ENCODE results near the gene SND1. TPM values are rescaled to one million over a fixed set of nuclear protein-coding genes. Genes with fewer than 3 reads are reported as not detected.

The SND1 gene
- total and polyA plus RNA-seq, 2 donors (not counting 3 experiments of a cell fraction or from before 2014, with no cell fraction given), result 116 to 249 TPM

DNA sequence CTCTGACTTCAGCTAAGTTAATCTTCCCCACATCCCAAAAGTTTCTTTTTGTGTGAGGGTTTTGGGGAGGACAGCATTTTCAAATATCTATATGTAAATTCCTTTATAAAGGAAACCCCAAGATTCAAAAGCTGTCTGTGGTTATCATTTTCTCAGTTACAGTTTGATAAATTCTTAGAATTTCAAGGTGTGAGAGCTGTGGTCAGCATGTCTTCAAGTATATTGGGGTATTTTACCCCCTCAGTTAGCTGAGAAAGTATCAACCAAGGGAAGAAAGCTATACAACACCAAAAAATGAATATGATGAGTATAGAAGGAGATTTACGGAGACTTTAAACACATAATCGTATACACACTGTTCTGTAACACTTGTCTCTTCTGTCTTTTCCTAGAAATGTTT is 109.2 kb downstream of the SND1 start:
- H3K9ac ChIP-seq (replicated peaks; ENCODE audit: extremely low read depth, insufficient read depth, low read length), result no peak overlapping the region
- peaks cover 68% of the 10 kb centered on the region for H3K79me2 ChIP-seq (ENCODE audit: control insufficient read depth, insufficient read depth, low read length)
- H3K4me2 ChIP-seq (ENCODE audit: insufficient read depth, low read length), result no peak overlapping the region
- no peak overlapping the region for H3K27ac ChIP-seq (ENCODE audit: insufficient read depth, low read depth, low read length)
- intact Hi-C loops (cut with micrococcal nuclease) (no loop called here), dilution Hi-C loops (cut with MboI; ENCODE audit: extremely low pct_ligation_motif_present, low sequenced_read_pairs) (no loop called here)
- ChIA-PET POLR2A (no interaction called here), CTCF (no interaction called here)
- no peaks in the 10 kb centered on the region for H4K20me1 ChIP-seq (replicated peaks; ENCODE audit: control insufficient read depth, extremely low read depth, insufficient read depth, low read length)
- H3K27me3 ChIP-seq (ENCODE audit: control insufficient read depth in 2 of 2, insufficient read depth in 2 of 2, low read length in 2 of 2), result no peaks in the 10 kb centered on the region
- DNase-seq (ENCODE audit: low read depth, low spot score) (no peak), FAIRE-seq (no peak)
- H3K9me1 ChIP-seq (replicated peaks; ENCODE audit: control insufficient read depth, extremely low read depth, insufficient read depth, low read length), result no peaks in the 10 kb centered on the region
- no peak overlapping the region for H3K4me3 ChIP-seq (replicated peaks in 1 of 3; ENCODE audit: insufficient read depth in 1 of 3, low read depth in 1 of 3, low read length in 3 of 3)
- no peak overlapping the region for H2AFZ ChIP-seq (ENCODE audit: low read depth, low read length)
- TF ChIP-seq POLR2AphosphoS5 (IDR thresholded peaks at IDR 0.05; ENCODE audit: insufficient read depth, low read depth, low read length), result no peak
- no peak for TF ChIP-seq MYC (IDR thresholded peaks at IDR 0.05; ENCODE audit: low read depth, low read length)
- no peak for TF ChIP-seq EZH2 (IDR thresholded peaks at IDR 0.05; ENCODE audit: borderline replicate concordance, low read depth, low read length, severe bottlenecking)
- no peak for TF ChIP-seq FOS (IDR thresholded peaks at IDR 0.05; ENCODE audit: borderline replicate concordance, insufficient read depth, low read length)
- no peak for TF ChIP-seq POLR2A (IDR thresholded peaks at IDR 0.05; ENCODE audit: low read depth, low read length)
- TF ChIP-seq, protein P1, sequence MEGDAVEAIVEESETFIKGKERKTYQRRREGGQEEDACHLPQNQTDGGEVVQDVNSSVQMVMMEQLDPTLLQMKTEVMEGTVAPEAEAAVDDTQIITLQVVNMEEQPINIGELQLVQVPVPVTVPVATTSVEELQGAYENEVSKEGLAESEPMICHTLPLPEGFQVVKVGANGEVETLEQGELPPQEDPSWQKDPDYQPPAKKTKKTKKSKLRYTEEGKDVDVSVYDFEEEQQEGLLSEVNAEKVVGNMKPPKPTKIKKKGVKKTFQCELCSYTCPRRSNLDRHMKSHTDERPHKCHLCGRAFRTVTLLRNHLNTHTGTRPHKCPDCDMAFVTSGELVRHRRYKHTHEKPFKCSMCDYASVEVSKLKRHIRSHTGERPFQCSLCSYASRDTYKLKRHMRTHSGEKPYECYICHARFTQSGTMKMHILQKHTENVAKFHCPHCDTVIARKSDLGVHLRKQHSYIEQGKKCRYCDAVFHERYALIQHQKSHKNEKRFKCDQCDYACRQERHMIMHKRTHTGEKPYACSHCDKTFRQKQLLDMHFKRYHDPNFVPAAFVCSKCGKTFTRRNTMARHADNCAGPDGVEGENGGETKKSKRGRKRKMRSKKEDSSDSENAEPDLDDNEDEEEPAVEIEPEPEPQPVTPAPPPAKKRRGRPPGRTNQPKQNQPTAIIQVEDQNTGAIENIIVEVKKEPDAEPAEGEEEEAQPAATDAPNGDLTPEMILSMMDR (IDR thresholded peaks at IDR 0.05; ENCODE audit: extremely low read depth in 1 of 2, insufficient read depth in 1 of 2, low read depth in 1 of 2, low read length in 2 of 2), result no peak
- TF ChIP-seq, protein P2, sequence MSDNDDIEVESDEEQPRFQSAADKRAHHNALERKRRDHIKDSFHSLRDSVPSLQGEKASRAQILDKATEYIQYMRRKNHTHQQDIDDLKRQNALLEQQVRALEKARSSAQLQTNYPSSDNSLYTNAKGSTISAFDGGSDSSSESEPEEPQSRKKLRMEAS (IDR thresholded peaks at IDR 0.05; ENCODE audit: insufficient read depth, insufficient read length), result no peak
- TF ChIP-seq GATA2 (IDR thresholded peaks at IDR 0.05; ENCODE audit: insufficient read depth, insufficient read length, low read depth, low read length), result no peak
- no peak for TF ChIP-seq JUN (IDR thresholded peaks at IDR 0.05; ENCODE audit: borderline replicate concordance, insufficient read depth, insufficient read length, low read depth)
- BruUV-seq (replicated peaks), result no TSS peak
- H3K36me3 ChIP-seq (ENCODE audit: control insufficient read depth in 2 of 2, extremely low read depth in 1 of 2, insufficient read depth in 2 of 2, low read length in 2 of 2), result no peaks in the 10 kb centered on the region
- H3K9me3 ChIP-seq (replicated peaks; ENCODE audit: control insufficient read depth, insufficient read depth, low read length), result no peaks in the 10 kb centered on the region
- no peaks in the 10 kb centered on the region for H3K4me1 ChIP-seq (ENCODE audit: control insufficient read depth, extremely low read depth, insufficient read depth, low read length)

All from endothelial cell of umbilical vein (primary cell).